ENCODE data around the gene HSD17B1. TPM values are rescaled to one million over a fixed set of nuclear protein-coding genes. Genes with fewer than 3 reads are reported as not detected.

HSD17B1 gene
- total and polyA plus RNA-seq, 2 of the 13 experiments (the other 11 are each of a cell fraction or from before 2014, with no cell fraction given) = 0.54 to 0.93 TPM

- no peak for TF ChIP-seq HMGA1 (CRISPR knock-in tag; conservative IDR thresholded peaks at IDR 0.05)
- TF ChIP-seq ZBTB21 (CRISPR knock-in tag; IDR thresholded peaks at IDR 0.05) = no peak
- no peak for TF ChIP-seq MZF1 (CRISPR knock-in tag; IDR thresholded peaks at IDR 0.05; ENCODE audit: borderline replicate concordance)
- TF ChIP-seq MAFF (IDR thresholded peaks at IDR 0.05; ENCODE audit: low read depth, low read length) = peak; percentile 23; the same call in 1 of the 2 replicates
- no peak for TF ChIP-seq NBN (conservative IDR thresholded peaks at IDR 0.05)
- TF ChIP-seq ZNF446 (CRISPR knock-in tag; IDR thresholded peaks at IDR 0.05) = no peak; the same call in 1 of the 2 replicates
- peak; percentile 60 for TF ChIP-seq ZNF331 (CRISPR knock-in tag; IDR thresholded peaks at IDR 0.05)
- TF ChIP-seq ZNF616 (CRISPR knock-in tag; IDR thresholded peaks at IDR 0.05; ENCODE audit: low read depth) = no peak; the same call in 1 of the 2 replicates
- no peak for TF ChIP-seq XBP1 (CRISPR knock-in tag; IDR thresholded peaks at IDR 0.05)
- TF ChIP-seq SYNCRIP (IDR thresholded peaks at IDR 0.05; ENCODE audit: insufficient read depth, low read depth, low read length) = no peak
- TF ChIP-seq ZNF17 (CRISPR knock-in tag; IDR thresholded peaks at IDR 0.05) = no peak
- TF ChIP-seq ZNF558 (CRISPR knock-in tag; IDR thresholded peaks at IDR 0.05; ENCODE audit: borderline replicate concordance) = no peak
- 0 out of 2 replicates have a peak, but pooled peaks have one; percentile 11 for TF ChIP-seq KDM5B (CRISPR knock-in tag; IDR thresholded peaks at IDR 0.05; ENCODE audit: borderline replicate concordance)
- 0 out of 2 replicates have a peak, but pooled peaks have one; percentile 39 for TF ChIP-seq ZSCAN31 (CRISPR knock-in tag; IDR thresholded peaks at IDR 0.05; ENCODE audit: low read depth)
- 0 out of 2 replicates have a peak, but pooled peaks have one; percentile 39 for TF ChIP-seq ETS1 (CRISPR knock-in tag; IDR thresholded peaks at IDR 0.05)
- no peak for TF ChIP-seq ZNF337 (CRISPR knock-in tag; IDR thresholded peaks at IDR 0.05; ENCODE audit: borderline replicate concordance, low read depth)
- TF ChIP-seq CTCF (CRISPR knock-in tag; IDR thresholded peaks at IDR 0.05) = no peak
- no peak for TF ChIP-seq RERE (CRISPR knock-in tag; IDR thresholded peaks at IDR 0.05; ENCODE audit: low read depth)
- peak; percentile 97; the same call in 1 of the 2 replicates for TF ChIP-seq TARDBP (CRISPR knock-in tag; IDR thresholded peaks at IDR 0.05)
- TF ChIP-seq MAF1 (CRISPR knock-in tag; IDR thresholded peaks at IDR 0.05; ENCODE audit: borderline replicate concordance) = peak; percentile 95; the same call in 1 of the 2 replicates
- TF ChIP-seq, protein P1, sequence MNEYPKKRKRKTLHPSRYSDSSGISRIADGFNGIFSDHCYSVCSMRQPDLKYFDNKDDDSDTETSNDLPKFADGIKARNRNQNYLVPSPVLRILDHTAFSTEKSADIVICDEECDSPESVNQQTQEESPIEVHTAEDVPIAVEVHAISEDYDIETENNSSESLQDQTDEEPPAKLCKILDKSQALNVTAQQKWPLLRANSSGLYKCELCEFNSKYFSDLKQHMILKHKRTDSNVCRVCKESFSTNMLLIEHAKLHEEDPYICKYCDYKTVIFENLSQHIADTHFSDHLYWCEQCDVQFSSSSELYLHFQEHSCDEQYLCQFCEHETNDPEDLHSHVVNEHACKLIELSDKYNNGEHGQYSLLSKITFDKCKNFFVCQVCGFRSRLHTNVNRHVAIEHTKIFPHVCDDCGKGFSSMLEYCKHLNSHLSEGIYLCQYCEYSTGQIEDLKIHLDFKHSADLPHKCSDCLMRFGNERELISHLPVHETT (CRISPR knock-in tag; conservative IDR thresholded peaks at IDR 0.05) = peak; percentile 96
- TF ChIP-seq MEF2D (CRISPR knock-in tag; IDR thresholded peaks at IDR 0.05) = peak; percentile 35; the same call in 1 of the 2 replicates
Observed at GRCh38 chr17:42561897-42562387, 9.2 kb downstream of the HSD17B1 start, which contains the start of gene COASY (continued).
